ENCODE measurements around the gene ATE1.

GRCh38 chr10:121823993-121824463 is 103.8 kb downstream of the ATE1 start:
- TF ChIP-seq TSHZ2 (CRISPR knock-in tag; IDR thresholded peaks at IDR 0.05) (no peak), RARB (CRISPR knock-in tag; IDR thresholded peaks at IDR 0.05) (no peak), ESRRG (CRISPR knock-in tag; IDR thresholded peaks at IDR 0.05) (no peak), ZFP30 (CRISPR knock-in tag; IDR thresholded peaks at IDR 0.05) (no peak), PATZ1 (CRISPR knock-in tag; IDR thresholded peaks at IDR 0.05; ENCODE audit: borderline replicate concordance) (no peak), POU6F1 (CRISPR knock-in tag; IDR thresholded peaks at IDR 0.05; ENCODE audit: borderline replicate concordance, low read depth) (no peak), BACH2 (CRISPR knock-in tag; IDR thresholded peaks at IDR 0.05; ENCODE audit: borderline replicate concordance) (no peak), ZFP3 (CRISPR knock-in tag; IDR thresholded peaks at IDR 0.05) (no peak)

Data from SK-N-SH treated with all-trans-retinoic acid at 6 μM for 48 hours (cell line).